Esophagus muscularis mucosa (tissue), 3 donors: Measurements from ENCODE around the gene SMIM12.

ENCODE experiments used
- POLR2A ChIP-seq: fragments of 450-650 bp; IDR thresholded peaks from one replicate; pipeline ENCODE4 v1.6.1; 2017; ENCODE audit warnings: antibody characterized with exemption, moderate library complexity, mild to moderate bottlenecking, low read depth
- POLR2AphosphoS5 ChIP-seq, 2 donors: sonication (generic); formaldehyde crosslinking; IDR thresholded peaks; one replicate each; pipeline ENCODE4 v1.6.1; 2017; ENCODE audit warnings: antibody characterized with exemption in 2 of 2
- TF ChIP-seq, protein P1 (sequence below), 3 experiments: fragments of 200-600 bp in 2 of 3; fragments of 450-650 bp in 1 of 3; sonication (generic) in 2 of 3; IDR thresholded peaks; one replicate each; pipeline ENCODE4 v1.5.1; 2017 to 2019; ENCODE audit warnings: antibody characterized with exemption in 3 of 3, mild to moderate bottlenecking in 2 of 3, moderate library complexity in 1 of 3

DNA sequence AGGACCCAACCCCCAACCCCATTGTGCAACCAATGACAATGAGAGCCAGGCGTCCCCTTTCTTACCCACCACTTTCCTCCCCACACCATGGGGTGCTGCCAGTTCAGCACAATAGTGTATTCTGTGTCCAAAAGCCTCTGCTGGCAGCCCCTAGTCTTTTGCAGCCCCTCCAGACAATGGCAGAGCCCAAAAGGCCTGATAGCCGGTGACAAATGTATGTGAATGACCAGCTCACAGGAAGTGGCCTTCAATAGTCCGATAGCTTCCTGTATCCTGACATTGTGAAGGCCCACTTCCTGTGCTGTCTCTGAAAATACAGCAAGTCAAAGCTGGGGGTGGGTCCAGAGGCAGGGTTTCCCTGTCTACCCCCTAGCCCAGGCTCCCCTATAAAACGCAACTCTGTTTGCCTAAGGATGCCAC lies 16.6 kb downstream of the SMIM12 start:
- TF ChIP-seq, protein P1, sequence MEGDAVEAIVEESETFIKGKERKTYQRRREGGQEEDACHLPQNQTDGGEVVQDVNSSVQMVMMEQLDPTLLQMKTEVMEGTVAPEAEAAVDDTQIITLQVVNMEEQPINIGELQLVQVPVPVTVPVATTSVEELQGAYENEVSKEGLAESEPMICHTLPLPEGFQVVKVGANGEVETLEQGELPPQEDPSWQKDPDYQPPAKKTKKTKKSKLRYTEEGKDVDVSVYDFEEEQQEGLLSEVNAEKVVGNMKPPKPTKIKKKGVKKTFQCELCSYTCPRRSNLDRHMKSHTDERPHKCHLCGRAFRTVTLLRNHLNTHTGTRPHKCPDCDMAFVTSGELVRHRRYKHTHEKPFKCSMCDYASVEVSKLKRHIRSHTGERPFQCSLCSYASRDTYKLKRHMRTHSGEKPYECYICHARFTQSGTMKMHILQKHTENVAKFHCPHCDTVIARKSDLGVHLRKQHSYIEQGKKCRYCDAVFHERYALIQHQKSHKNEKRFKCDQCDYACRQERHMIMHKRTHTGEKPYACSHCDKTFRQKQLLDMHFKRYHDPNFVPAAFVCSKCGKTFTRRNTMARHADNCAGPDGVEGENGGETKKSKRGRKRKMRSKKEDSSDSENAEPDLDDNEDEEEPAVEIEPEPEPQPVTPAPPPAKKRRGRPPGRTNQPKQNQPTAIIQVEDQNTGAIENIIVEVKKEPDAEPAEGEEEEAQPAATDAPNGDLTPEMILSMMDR (IDR thresholded peaks at IDR 0.05) = no peak
- TF ChIP-seq POLR2AphosphoS5 (IDR thresholded peaks at IDR 0.05) = no peak
- TF ChIP-seq POLR2A = no peak
